Liver (tissue), 9 donors: ENCODE results near the gene NARS2. TPM values are rescaled to one million over a fixed set of nuclear protein-coding genes. Genes with fewer than 3 reads are reported as not detected.
A peak's percentile ranks its signal among the peaks of the same experiment; 100 is the strongest.

Source experiments
- DNase-seq: peaks from one replicate; pipeline ENCODE4 v3.0.0-alpha.2; 2017; ENCODE audit warnings: low spot score
- H3K27ac ChIP-seq, 2 donors: one replicate each; pipeline ENCODE4 v1.7.0; 2013; ENCODE audit warnings: inconsistent platforms in 2 of 2, low read length in 2 of 2, control low read depth in 1 of 2, low read depth in 1 of 2, mild to moderate bottlenecking in 1 of 2
- H3K27me3 ChIP-seq, 4 donors: one replicate each; pipeline versions ENCODE4 v1.6.1 to v1.7.0; 2013; ENCODE audit warnings: low read length in 3 of 4, inconsistent platforms in 1 of 4, mild to moderate bottlenecking in 1 of 4, moderate library complexity in 1 of 4; ENCODE audit not compliant: control insufficient read depth in 4 of 4, insufficient read depth in 4 of 4
- H3K36me3 ChIP-seq, 4 donors: one replicate each; pipeline versions ENCODE4 v1.6.1 to v1.7.0; 2013; ENCODE audit warnings: low read length in 3 of 4, mild to moderate bottlenecking in 3 of 4, low read depth in 1 of 4, moderate library complexity in 1 of 4; ENCODE audit not compliant: control insufficient read depth in 4 of 4, insufficient read depth in 3 of 4
- H3K4me1 ChIP-seq, 4 donors: one replicate each; pipeline versions ENCODE4 v1.6.1 to v1.7.0; 2013; ENCODE audit warnings: low read length in 3 of 4, mild to moderate bottlenecking in 3 of 4, moderate library complexity in 1 of 4; ENCODE audit not compliant: control insufficient read depth in 4 of 4, insufficient read depth in 4 of 4
- H3K4me3 ChIP-seq, 3 donors: one replicate each; pipeline versions ENCODE4 v1.6.1 to v1.7.0; 2013; ENCODE audit warnings: low read length in 3 of 3, control low read depth in 1 of 3, low read depth in 1 of 3, mild to moderate bottlenecking in 1 of 3
- H3K9ac ChIP-seq, 2 donors: one replicate each; pipeline ENCODE4 v1.7.0; 2013; ENCODE audit warnings: low read length in 2 of 2, mild to moderate bottlenecking in 2 of 2, moderate library complexity in 2 of 2, control low read depth in 1 of 2, low read depth in 1 of 2
- H3K9me3 ChIP-seq, 4 donors: one replicate each; pipeline versions ENCODE4 v1.6.1 to v1.7.0; 2013; ENCODE audit warnings: low read length in 3 of 4; ENCODE audit not compliant: control insufficient read depth in 4 of 4
- EGR1 ChIP-seq, 2 donors: IDR thresholded peaks; 2 replicates each; pipeline ENCODE4 v1.6.1; 2016 to 2018; ENCODE audit warnings: antibody characterized with exemption in 2 of 2, low read depth in 2 of 2
- FOXA1 ChIP-seq: IDR thresholded peaks from 2 replicates; pipeline ENCODE4 v1.6.1; 2016; ENCODE audit warnings: antibody characterized with exemption
- FOXA2 ChIP-seq: IDR thresholded peaks from 2 replicates; pipeline ENCODE4 v1.6.1; 2016; ENCODE audit warnings: antibody characterized with exemption
- GABPA ChIP-seq, 2 donors: IDR thresholded peaks in 1 of 2; conservative IDR thresholded peaks in 1 of 2; 2 replicates each; pipeline ENCODE4 v1.6.1; 2016; ENCODE audit warnings: antibody characterized with exemption in 2 of 2, mild to moderate bottlenecking in 1 of 2, moderate library complexity in 1 of 2
- HNF4A ChIP-seq, 2 donors: conservative IDR thresholded peaks; 2 replicates each; pipeline ENCODE4 v1.6.1; 2016; ENCODE audit warnings: antibody characterized with exemption in 2 of 2, mild to moderate bottlenecking in 2 of 2
- HNF4G ChIP-seq: IDR thresholded peaks from 2 replicates; pipeline ENCODE4 v1.6.1; 2016; ENCODE audit warnings: antibody characterized with exemption
- JUND ChIP-seq, 2 donors: IDR thresholded peaks; 2 replicates each; pipeline ENCODE4 v1.6.1; 2016; ENCODE audit warnings: antibody characterized with exemption in 2 of 2
- MAX ChIP-seq: IDR thresholded peaks from 2 replicates; pipeline ENCODE4 v1.6.1; 2016; ENCODE audit warnings: antibody characterized with exemption
- NR2F2 ChIP-seq: IDR thresholded peaks from 2 replicates; pipeline ENCODE4 v1.6.1; 2016; ENCODE audit warnings: antibody characterized with exemption
- RAD21 ChIP-seq, 2 donors: IDR thresholded peaks; 2 replicates each; pipeline ENCODE4 v1.6.1; 2016; ENCODE audit warnings: antibody characterized with exemption in 2 of 2, mild to moderate bottlenecking in 2 of 2
- RXRA ChIP-seq, 2 donors: IDR thresholded peaks; 2 replicates each; pipeline ENCODE4 v1.6.1; 2017 to 2018; ENCODE audit warnings: antibody characterized with exemption in 2 of 2, mild to moderate bottlenecking in 1 of 2
- SP1 ChIP-seq: IDR thresholded peaks from 2 replicates; pipeline ENCODE4 v1.6.1; 2018; ENCODE audit warnings: antibody characterized with exemption, mild to moderate bottlenecking
- TAF1 ChIP-seq: conservative IDR thresholded peaks from 2 replicates; pipeline ENCODE4 v1.6.1; 2016; ENCODE audit warnings: antibody characterized with exemption, mild to moderate bottlenecking
- YY1 ChIP-seq: IDR thresholded peaks from 2 replicates; pipeline ENCODE4 v1.6.1; 2016; ENCODE audit warnings: antibody characterized with exemption, mild to moderate bottlenecking
- WGBS: extraction: QIAGEN DNeasy Blood & Tissue Kit; methylation state at CpG from one replicate; pipeline ENCODE4 v1.1.7; 2013; 5-methylcytosine and 5-hydroxymethylcytosine counted together
- polyA plus RNA-seq, 2 donors: library from polyadenylated mRNA; stranded (reverse) in 1 of 2; unstranded in 1 of 2; fragments of 200-250 nt in 1 of 2; fragments of >200 nt in 1 of 2; fragmentation: Nextera tagmentation in 1 of 2; extraction: Ambion mirVana in 1 of 2; gene quantifications; one replicate each; pipeline versions ENCODE4 v1.2.1 to v1.2.3, GENCODE V29; 2013 to 2015
- total RNA-seq, 2 donors: library from RNA; depleted of rRNA; stranded (reverse); fragments of >200 nt; gene quantifications; one replicate each; pipeline ENCODE4 v1.2.3, GENCODE V29; 2014
- TF ChIP-seq, protein P1 (sequence below): IDR thresholded peaks from 2 replicates; pipeline ENCODE4 v1.6.1; 2016; ENCODE audit warnings: antibody characterized with exemption
- TF ChIP-seq, protein P2 (sequence below): IDR thresholded peaks from 2 replicates; pipeline ENCODE4 v1.6.1; 2016; ENCODE audit warnings: antibody characterized with exemption
- TF ChIP-seq, protein P3 (sequence below): fragments of 150-350 bp; IDR thresholded peaks from 2 replicates; pipeline ENCODE4 v1.5.1; 2017; ENCODE audit warnings: improper control_type of control experiment, low read depth, low read length; ENCODE audit not compliant: missing input control
- donor health status: healthy.
- donor health status: healthy.
- donor health status: healthy.
- donor health status: healthy.
- donor health status: healthy.

Gene NARS2
- total and polyA plus RNA-seq, 4 donors: 10.4 to 19.4 (median 11.8) TPM

DNA sequence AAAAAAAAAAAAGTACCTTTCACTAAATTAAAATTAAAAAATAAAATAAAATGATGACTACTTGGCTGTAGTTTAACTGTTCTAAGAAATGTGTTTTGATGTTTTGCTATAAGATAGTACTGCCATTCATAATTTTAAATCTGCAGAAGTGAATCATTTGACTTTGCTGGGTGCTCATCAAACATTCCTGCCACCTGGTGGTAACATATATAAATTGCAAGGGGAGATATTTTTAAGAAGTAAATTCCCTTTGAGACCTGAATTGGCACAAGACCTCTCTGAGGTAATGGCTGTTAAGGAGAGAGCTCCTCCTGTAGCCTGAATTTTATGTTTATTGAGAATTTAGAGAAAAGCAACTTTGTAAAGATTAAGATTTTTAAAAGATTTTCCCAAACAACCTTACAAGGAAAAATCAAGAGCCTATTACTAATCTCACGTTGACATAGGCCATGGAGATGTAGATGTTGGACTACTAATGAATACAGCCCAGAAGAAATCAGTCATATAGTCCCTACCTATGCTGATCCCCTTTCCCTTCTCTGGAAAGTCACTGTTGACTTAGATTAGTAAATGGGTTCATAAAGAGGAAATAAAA is 11.9 kb upstream of the NARS2 start (continued):
- TF ChIP-seq, protein P1, sequence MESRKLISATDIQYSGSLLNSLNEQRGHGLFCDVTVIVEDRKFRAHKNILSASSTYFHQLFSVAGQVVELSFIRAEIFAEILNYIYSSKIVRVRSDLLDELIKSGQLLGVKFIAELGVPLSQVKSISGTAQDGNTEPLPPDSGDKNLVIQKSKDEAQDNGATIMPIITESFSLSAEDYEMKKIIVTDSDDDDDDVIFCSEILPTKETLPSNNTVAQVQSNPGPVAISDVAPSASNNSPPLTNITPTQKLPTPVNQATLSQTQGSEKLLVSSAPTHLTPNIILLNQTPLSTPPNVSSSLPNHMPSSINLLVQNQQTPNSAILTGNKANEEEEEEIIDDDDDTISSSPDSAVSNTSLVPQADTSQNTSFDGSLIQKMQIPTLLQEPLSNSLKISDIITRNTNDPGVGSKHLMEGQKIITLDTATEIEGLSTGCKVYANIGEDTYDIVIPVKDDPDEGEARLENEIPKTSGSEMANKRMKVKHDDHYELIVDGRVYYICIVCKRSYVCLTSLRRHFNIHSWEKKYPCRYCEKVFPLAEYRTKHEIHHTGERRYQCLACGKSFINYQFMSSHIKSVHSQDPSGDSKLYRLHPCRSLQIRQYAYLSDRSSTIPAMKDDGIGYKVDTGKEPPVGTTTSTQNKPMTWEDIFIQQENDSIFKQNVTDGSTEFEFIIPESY: no peak
- TF ChIP-seq RAD21 (IDR thresholded peaks at IDR 0.05) (peak; percentile 54 to 64), MAX (no peak), FOXA1 (no peak)
- TF ChIP-seq, protein P2, sequence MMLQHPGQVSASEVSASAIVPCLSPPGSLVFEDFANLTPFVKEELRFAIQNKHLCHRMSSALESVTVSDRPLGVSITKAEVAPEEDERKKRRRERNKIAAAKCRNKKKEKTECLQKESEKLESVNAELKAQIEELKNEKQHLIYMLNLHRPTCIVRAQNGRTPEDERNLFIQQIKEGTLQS: no peak

DNA sequence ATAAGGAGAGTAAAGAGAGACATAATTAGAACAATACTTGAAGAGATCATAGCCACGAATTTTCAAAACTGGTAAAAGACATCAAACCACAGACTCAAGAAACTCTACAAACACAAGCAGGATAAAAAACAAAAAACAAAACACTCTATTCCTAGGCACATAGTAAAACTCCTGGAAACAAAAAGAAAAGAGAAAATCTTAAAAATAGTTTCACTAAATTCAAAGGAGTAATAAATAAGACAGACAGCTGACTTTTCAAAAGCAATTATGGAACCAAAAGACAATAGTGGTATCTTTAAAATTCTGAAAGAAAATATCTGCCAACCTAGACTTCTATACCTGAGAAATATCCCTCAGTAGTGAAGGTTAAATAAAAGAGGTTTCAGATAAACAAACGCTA is 9.2 kb upstream of the NARS2 start:
- H3K9me3 ChIP-seq: peaks cover 0 to 28% (median 7%) of the 10 kb centered on the region in 4 donors
- no peak overlapping the region for H3K4me3 ChIP-seq
- WGBS: 79% methylated on average over 2 of the region's 2 CpGs
- H3K27ac ChIP-seq: no peak overlapping the region
- DNase-seq: no peak
- no peaks in the 10 kb centered on the region for H3K27me3 ChIP-seq
- TF ChIP-seq GABPA (IDR thresholded peaks at IDR 0.05 in 1 of 2, conservative IDR thresholded peaks at IDR 0.05 in 1 of 2): no peak
- no peak for TF ChIP-seq RAD21 (IDR thresholded peaks at IDR 0.05)
- TF ChIP-seq RXRA (IDR thresholded peaks at IDR 0.05): no peak
- TF ChIP-seq, protein P1: no peak
- TF ChIP-seq HNF4G: no peak
- TF ChIP-seq FOXA1: no peak
- TF ChIP-seq FOXA2: no peak
- TF ChIP-seq SP1: no peak
- TF ChIP-seq MAX: no peak
- no peak for TF ChIP-seq JUND (IDR thresholded peaks at IDR 0.05)
- no peak for TF ChIP-seq HNF4A (conservative IDR thresholded peaks at IDR 0.05)
- H3K4me1 ChIP-seq: no peaks in the 10 kb centered on the region
- no peak overlapping the region for H3K9ac ChIP-seq
- no peaks in the 10 kb centered on the region for H3K36me3 ChIP-seq

DNA sequence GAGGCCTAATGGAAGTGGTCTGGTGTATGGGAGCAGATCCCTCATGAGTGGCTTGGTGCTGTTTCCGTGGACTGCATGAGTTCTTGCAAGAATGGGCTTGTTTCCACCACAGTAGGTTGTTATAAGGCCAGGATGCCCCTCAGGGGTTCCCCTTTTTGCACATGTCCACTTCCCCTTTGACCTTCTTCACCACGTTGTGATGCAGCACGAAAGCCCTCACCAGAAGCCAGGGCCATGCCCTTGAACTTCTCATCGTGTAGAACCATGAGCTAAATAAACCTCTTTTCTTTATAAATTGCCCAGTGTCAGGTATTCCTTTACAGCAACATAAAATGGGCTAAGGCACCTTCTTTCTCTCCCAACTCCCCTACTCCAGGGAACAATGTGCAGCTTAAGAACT is 2.8 kb upstream of the NARS2 start:
- H3K36me3 ChIP-seq: no peaks in the 10 kb centered on the region
- 75% methylated on average over 4 of the region's 4 CpGs for WGBS

More for the DNA sequence above, 2.8 kb upstream of the NARS2 start:
- Histone ChIP-seq H3K27ac (no peak overlapping the region), H3K27me3 (no peaks in the 10 kb centered on the region), H3K4me1 (peaks cover 0 to 13% (median 2%) of the 10 kb centered on the region in 4 donors), H3K9ac (no peak overlapping the region), H3K9me3 (peaks cover 0 to 8% (median under 1%) of the 10 kb centered on the region in 4 donors), H3K4me3 (no peak overlapping the region)
- TF ChIP-seq, protein P3, sequence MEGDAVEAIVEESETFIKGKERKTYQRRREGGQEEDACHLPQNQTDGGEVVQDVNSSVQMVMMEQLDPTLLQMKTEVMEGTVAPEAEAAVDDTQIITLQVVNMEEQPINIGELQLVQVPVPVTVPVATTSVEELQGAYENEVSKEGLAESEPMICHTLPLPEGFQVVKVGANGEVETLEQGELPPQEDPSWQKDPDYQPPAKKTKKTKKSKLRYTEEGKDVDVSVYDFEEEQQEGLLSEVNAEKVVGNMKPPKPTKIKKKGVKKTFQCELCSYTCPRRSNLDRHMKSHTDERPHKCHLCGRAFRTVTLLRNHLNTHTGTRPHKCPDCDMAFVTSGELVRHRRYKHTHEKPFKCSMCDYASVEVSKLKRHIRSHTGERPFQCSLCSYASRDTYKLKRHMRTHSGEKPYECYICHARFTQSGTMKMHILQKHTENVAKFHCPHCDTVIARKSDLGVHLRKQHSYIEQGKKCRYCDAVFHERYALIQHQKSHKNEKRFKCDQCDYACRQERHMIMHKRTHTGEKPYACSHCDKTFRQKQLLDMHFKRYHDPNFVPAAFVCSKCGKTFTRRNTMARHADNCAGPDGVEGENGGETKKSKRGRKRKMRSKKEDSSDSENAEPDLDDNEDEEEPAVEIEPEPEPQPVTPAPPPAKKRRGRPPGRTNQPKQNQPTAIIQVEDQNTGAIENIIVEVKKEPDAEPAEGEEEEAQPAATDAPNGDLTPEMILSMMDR: no peak
- TF ChIP-seq TAF1 (no peak), FOXA1 (no peak), MAX (no peak), HNF4G (no peak), GABPA (IDR thresholded peaks at IDR 0.05 in 1 of 2, conservative IDR thresholded peaks at IDR 0.05 in 1 of 2) (no peak), RAD21 (IDR thresholded peaks at IDR 0.05) (no peak), SP1 (no peak), JUND (IDR thresholded peaks at IDR 0.05) (no peak), FOXA2 (no peak), EGR1 (IDR thresholded peaks at IDR 0.05; ENCODE audit: low read depth in 2 of 2) (no peak), YY1 (no peak), NR2F2 (no peak), HNF4A (conservative IDR thresholded peaks at IDR 0.05) (no peak)
- TF ChIP-seq, protein P2: no peak
- TF ChIP-seq, protein P1: no peak
- DNase-seq: no peak
